ENCODE data around the gene KIF26B. TPM values are rescaled to one million over a fixed set of nuclear protein-coding genes. Genes with fewer than 3 reads are reported as not detected.

KIF26B gene
- total RNA-seq, 1 experiment from 2014 or later, result 2.3 TPM

- Histone ChIP-seq H3K27ac (ENCODE audit: low read length) (no peak overlapping the region), H4K20me1 (ENCODE audit: insufficient read depth, low read depth, low read length) (no peaks in the 10 kb centered on the region), H3K4me2 (ENCODE audit: low read depth, low read length, poor library complexity, severe bottlenecking) (no peak overlapping the region), H3K9me3 (ENCODE audit: low read length) (no peaks in the 10 kb centered on the region), H3K4me3 (ENCODE audit: low read length) (no peak overlapping the region), H3K4me1 (ENCODE audit: low read length) (peaks cover 10% of the 10 kb centered on the region), H3K36me3 (ENCODE audit: insufficient read depth, low read length) (no peaks in the 10 kb centered on the region), H3K9ac (ENCODE audit: low read length) (peak overlapping the region; percentile 7; the same call in 1 of the 2 replicates), H2AFZ (ENCODE audit: low read length) (no peak overlapping the region), H3K27me3 (ENCODE audit: low read length) (no peaks in the 10 kb centered on the region), H3K9me2 (replicated peaks; ENCODE audit: insufficient read depth, low read length) (no peaks in the 10 kb centered on the region), H3K79me2 (ENCODE audit: low read length) (no peaks in the 10 kb centered on the region)
- DNase-seq, result no peak
Observed at GRCh38 chr1:245598524-245599305, 443.9 kb downstream of the KIF26B start.

- Histone ChIP-seq H4K20me1 (ENCODE audit: insufficient read depth, low read depth, low read length) (no peaks in the 10 kb centered on the region), H3K27me3 (ENCODE audit: low read length) (no peaks in the 10 kb centered on the region), H2AFZ (ENCODE audit: low read length) (no peak overlapping the region), H3K4me3 (ENCODE audit: low read length) (no peak overlapping the region), H3K9ac (ENCODE audit: low read length) (peak overlapping the region; percentile 7; the same call in 1 of the 2 replicates), H3K36me3 (ENCODE audit: insufficient read depth, low read length) (no peaks in the 10 kb centered on the region), H3K27ac (ENCODE audit: low read length) (no peak overlapping the region), H3K79me2 (ENCODE audit: low read length) (no peaks in the 10 kb centered on the region), H3K4me2 (ENCODE audit: low read depth, low read length, poor library complexity, severe bottlenecking) (peak overlapping the region; percentile 15), H3K9me2 (replicated peaks; ENCODE audit: insufficient read depth, low read length) (no peaks in the 10 kb centered on the region), H3K9me3 (ENCODE audit: low read length) (no peaks in the 10 kb centered on the region), H3K4me1 (ENCODE audit: low read length) (peaks cover 10% of the 10 kb centered on the region)
- DNase-seq, result peak; percentile 75
Observed at GRCh38 chr1:245599371-245600174, 444.8 kb downstream of the KIF26B start.

- H3K9me3 ChIP-seq (ENCODE audit: low read length), result no peaks in the 10 kb centered on the region
- H3K27me3 ChIP-seq (ENCODE audit: low read length), result no peaks in the 10 kb centered on the region
- no peak for DNase-seq
Observed at GRCh38 chr1:245600658-245601057, 445.9 kb downstream of the KIF26B start.

GRCh38 chr1:245603311-245603865 lies 448.6 kb downstream of the KIF26B start:
- no peaks in the 10 kb centered on the region for H3K27me3 ChIP-seq (ENCODE audit: low read length)
- DNase-seq, result no peak
- H3K36me3 ChIP-seq (ENCODE audit: insufficient read depth, low read length), result no peaks in the 10 kb centered on the region
- H3K4me2 ChIP-seq (ENCODE audit: low read depth, low read length, poor library complexity, severe bottlenecking), result no peak overlapping the region
- no peak overlapping the region for H3K27ac ChIP-seq (ENCODE audit: low read length)
- no peaks in the 10 kb centered on the region for H3K9me2 ChIP-seq (replicated peaks; ENCODE audit: insufficient read depth, low read length)
- H3K4me1 ChIP-seq (ENCODE audit: low read length), result peaks cover 10% of the 10 kb centered on the region
- H3K4me3 ChIP-seq (ENCODE audit: low read length), result no peak overlapping the region
- no peaks in the 10 kb centered on the region for H3K9me3 ChIP-seq (ENCODE audit: low read length)
- no peaks in the 10 kb centered on the region for H3K79me2 ChIP-seq (ENCODE audit: low read length)
- H3K9ac ChIP-seq (ENCODE audit: low read length), result no peak overlapping the region
- H2AFZ ChIP-seq (ENCODE audit: low read length), result no peak overlapping the region
- H4K20me1 ChIP-seq (ENCODE audit: insufficient read depth, low read depth, low read length), result no peaks in the 10 kb centered on the region

More at GRCh38 chr1:245600658-245601057, 445.9 kb downstream of the KIF26B start:
- H3K4me2 ChIP-seq (ENCODE audit: low read depth, low read length, poor library complexity, severe bottlenecking), result no peak overlapping the region
- peaks cover 10% of the 10 kb centered on the region for H3K4me1 ChIP-seq (ENCODE audit: low read length)
- no peaks in the 10 kb centered on the region for H3K36me3 ChIP-seq (ENCODE audit: insufficient read depth, low read length)
- no peaks in the 10 kb centered on the region for H3K9me2 ChIP-seq (replicated peaks; ENCODE audit: insufficient read depth, low read length)
- H3K27ac ChIP-seq (ENCODE audit: low read length), result no peak overlapping the region
- no peak overlapping the region for H2AFZ ChIP-seq (ENCODE audit: low read length)
- no peaks in the 10 kb centered on the region for H3K79me2 ChIP-seq (ENCODE audit: low read length)
- no peak overlapping the region for H3K4me3 ChIP-seq (ENCODE audit: low read length)
- H3K9ac ChIP-seq (ENCODE audit: low read length), result no peak overlapping the region
- no peaks in the 10 kb centered on the region for H4K20me1 ChIP-seq (ENCODE audit: insufficient read depth, low read depth, low read length)

GRCh38 chr1:245604979-245605378 lies 450.2 kb downstream of the KIF26B start:
- Histone ChIP-seq H3K9ac (ENCODE audit: low read length) (no peak overlapping the region), H3K27ac (ENCODE audit: low read length) (no peak overlapping the region), H3K9me3 (ENCODE audit: low read length) (no peaks in the 10 kb centered on the region), H3K4me2 (ENCODE audit: low read depth, low read length, poor library complexity, severe bottlenecking) (no peak overlapping the region), H3K27me3 (ENCODE audit: low read length) (no peaks in the 10 kb centered on the region), H3K79me2 (ENCODE audit: low read length) (no peaks in the 10 kb centered on the region), H3K36me3 (ENCODE audit: insufficient read depth, low read length) (no peaks in the 10 kb centered on the region), H3K9me2 (replicated peaks; ENCODE audit: insufficient read depth, low read length) (no peaks in the 10 kb centered on the region), H4K20me1 (ENCODE audit: insufficient read depth, low read depth, low read length) (no peaks in the 10 kb centered on the region), H3K4me3 (ENCODE audit: low read length) (no peak overlapping the region), H2AFZ (ENCODE audit: low read length) (no peak overlapping the region), H3K4me1 (ENCODE audit: low read length) (no peaks in the 10 kb centered on the region)
- DNase-seq, result no peak

GRCh38 chr1:245605480-245606156 lies 450.8 kb downstream of the KIF26B start:
- Histone ChIP-seq H3K36me3 (ENCODE audit: insufficient read depth, low read length) (no peaks in the 10 kb centered on the region), H3K27ac (ENCODE audit: low read length) (no peak overlapping the region), H3K27me3 (ENCODE audit: low read length) (no peaks in the 10 kb centered on the region), H3K4me2 (ENCODE audit: low read depth, low read length, poor library complexity, severe bottlenecking) (no peak overlapping the region), H3K9me2 (replicated peaks; ENCODE audit: insufficient read depth, low read length) (no peaks in the 10 kb centered on the region), H3K79me2 (ENCODE audit: low read length) (no peaks in the 10 kb centered on the region), H2AFZ (ENCODE audit: low read length) (no peak overlapping the region), H3K4me3 (ENCODE audit: low read length) (no peak overlapping the region), H3K9me3 (ENCODE audit: low read length) (no peaks in the 10 kb centered on the region), H4K20me1 (ENCODE audit: insufficient read depth, low read depth, low read length) (no peaks in the 10 kb centered on the region), H3K9ac (ENCODE audit: low read length) (no peak overlapping the region), H3K4me1 (ENCODE audit: low read length) (no peaks in the 10 kb centered on the region)
- DNase-seq, result no peak

- no peaks in the 10 kb centered on the region for H3K4me1 ChIP-seq (ENCODE audit: low read length)
- no peak overlapping the region for H3K27ac ChIP-seq (ENCODE audit: low read length)
- no peaks in the 10 kb centered on the region for H3K9me3 ChIP-seq (ENCODE audit: low read length)
- no peaks in the 10 kb centered on the region for H3K79me2 ChIP-seq (ENCODE audit: low read length)
- no peaks in the 10 kb centered on the region for H3K36me3 ChIP-seq (ENCODE audit: insufficient read depth, low read length)
- DNase-seq, result no peak
- no peak overlapping the region for H3K4me3 ChIP-seq (ENCODE audit: low read length)
- H2AFZ ChIP-seq (ENCODE audit: low read length), result no peak overlapping the region
- H4K20me1 ChIP-seq (ENCODE audit: insufficient read depth, low read depth, low read length), result no peaks in the 10 kb centered on the region
- H3K9me2 ChIP-seq (replicated peaks; ENCODE audit: insufficient read depth, low read length), result no peaks in the 10 kb centered on the region
- no peak overlapping the region for H3K4me2 ChIP-seq (ENCODE audit: low read depth, low read length, poor library complexity, severe bottlenecking)
- H3K9ac ChIP-seq (ENCODE audit: low read length), result no peak overlapping the region
- no peaks in the 10 kb centered on the region for H3K27me3 ChIP-seq (ENCODE audit: low read length)
Observed at GRCh38 chr1:245606157-245606725, 451.5 kb downstream of the KIF26B start.
